ENCODE data around the gene ENDOV.

DNA sequence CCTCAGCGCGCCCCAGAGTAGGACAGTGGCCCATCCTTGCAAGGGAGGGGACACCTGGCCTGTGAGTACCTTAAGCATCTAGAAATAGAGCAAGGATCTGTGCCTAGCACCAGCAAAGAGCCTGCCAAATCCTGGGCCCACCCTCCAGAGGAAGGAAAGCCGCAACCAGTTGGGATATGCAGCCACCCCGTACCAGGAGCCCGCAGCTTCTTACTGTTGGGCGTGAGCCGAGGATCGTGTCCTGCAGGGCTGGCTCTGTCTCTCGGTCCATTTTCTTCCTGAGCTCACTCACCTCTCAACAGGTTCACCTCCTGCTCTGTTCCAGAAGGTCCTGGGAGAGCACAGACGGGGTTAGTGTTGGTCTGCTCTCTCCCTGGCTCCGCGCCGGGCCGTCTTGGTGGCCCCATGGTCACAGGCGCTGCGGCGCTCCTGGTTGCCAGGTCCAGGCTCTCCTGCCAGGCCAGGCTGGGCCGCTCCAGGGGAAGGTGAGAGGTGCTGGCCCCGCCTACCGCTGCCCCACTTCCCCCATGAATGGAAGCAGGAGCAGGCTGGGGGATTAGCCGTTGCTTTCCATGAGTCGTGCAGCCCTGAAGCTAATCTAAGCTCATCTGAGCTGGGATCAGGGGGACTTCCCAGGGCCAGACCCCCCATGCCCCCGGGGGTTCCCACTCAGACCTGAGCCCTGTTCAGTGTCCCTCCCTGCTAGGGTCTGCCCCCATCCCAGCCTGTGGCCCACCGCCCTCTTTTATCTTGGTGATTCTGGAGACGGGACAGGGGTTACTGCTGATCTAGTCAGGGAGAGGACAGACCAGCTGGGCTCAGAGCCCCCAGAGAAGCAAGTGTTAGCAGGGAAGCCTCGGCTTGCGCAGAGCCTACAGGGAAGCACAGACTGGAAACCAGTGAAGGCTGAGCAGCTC is 12.7 kb downstream of the ENDOV start:
- TF ChIP-seq POLR2A (IDR thresholded peaks at IDR 0.05; ENCODE audit: low read length) (no peak), GATA1 (IDR thresholded peaks at IDR 0.05; ENCODE audit: low read depth, low read length) (no peak)

Measured in erythroblast (primary cell).